MM.1S (cell line): ENCODE data around the gene GRK3.

Experiments
- DNase-seq: peaks from one replicate; pipeline ENCODE4 v3.0.0-alpha.2; 2015
- H2AFZ ChIP-seq: fragments of 300-600 bp; sonication (generic); 2 replicates; pipeline ENCODE4 v1.6.0; 2016; ENCODE audit warnings: antibody characterized with exemption, low read length
- H3F3A ChIP-seq: fragments of 300-600 bp; sonication (generic); 2 replicates; pipeline ENCODE4 v1.6.1; 2016; ENCODE audit warnings: mild to moderate bottlenecking, antibody characterized with exemption, low read length, moderate library complexity, mixed read lengths; ENCODE audit not compliant: insufficient read depth
- H3K27ac ChIP-seq: fragments of 300-600 bp; sonication (generic); 2 replicates; pipeline ENCODE4 v1.5.1; 2016; ENCODE audit warnings: mild to moderate bottlenecking, low read length
- H3K27me3 ChIP-seq: fragments of 300-600 bp; sonication (generic); replicated peaks from 2 replicates; pipeline ENCODE4 v1.6.0; 2016; ENCODE audit warnings: low read length; ENCODE audit not compliant: insufficient read depth
- H3K36me3 ChIP-seq: fragments of 300-600 bp; sonication (generic); replicated peaks from 2 replicates; pipeline ENCODE4 v1.6.1; 2016; ENCODE audit warnings: mild to moderate bottlenecking, low read length, mixed read lengths; ENCODE audit not compliant: insufficient read depth
- H3K4me1 ChIP-seq: fragments of 300-600 bp; sonication (generic); 2 replicates; pipeline ENCODE4 v1.6.1; 2016; ENCODE audit warnings: low read length, mixed read lengths
- H3K4me2 ChIP-seq: fragments of 300-600 bp; sonication (generic); 2 replicates; pipeline ENCODE4 v1.6.0; 2016; ENCODE audit warnings: low read depth, low read length
- H3K4me3 ChIP-seq: fragments of 300-600 bp; sonication (generic); 2 replicates; pipeline ENCODE4 v1.5.1; 2016; ENCODE audit warnings: low read length, mixed read lengths
- H3K79me2 ChIP-seq: fragments of 300-600 bp; sonication (generic); 2 replicates; pipeline ENCODE4 v1.6.1; 2016; ENCODE audit warnings: mixed run types, low read length, mixed read lengths
- H3K9ac ChIP-seq: fragments of 300-600 bp; sonication (generic); 2 replicates; pipeline ENCODE4 v1.6.1; 2016; ENCODE audit warnings: low read length, mixed read lengths
- H3K9me2 ChIP-seq: fragments of 300-600 bp; sonication (generic); replicated peaks from 2 replicates; pipeline ENCODE4 v1.6.1; 2016; ENCODE audit warnings: mild to moderate bottlenecking, low read length, mixed read lengths; ENCODE audit not compliant: insufficient read depth
- H3K9me3 ChIP-seq: fragments of 300-600 bp; sonication (generic); replicated peaks from 2 replicates; pipeline ENCODE4 v1.6.1; 2016; ENCODE audit warnings: mild to moderate bottlenecking, low read length, mixed read lengths; ENCODE audit not compliant: insufficient read depth
- H4K20me1 ChIP-seq: fragments of 300-600 bp; sonication (generic); 2 replicates; pipeline ENCODE4 v1.6.1; 2016; ENCODE audit warnings: mild to moderate bottlenecking, low read length, moderate library complexity, mixed read lengths; ENCODE audit not compliant: insufficient read depth
- EZH2 ChIP-seq: fragments of 300-600 bp; sonication (generic); optimal IDR thresholded peaks from 2 replicates; pipeline ENCODE3; 2017; ENCODE audit warnings: low read depth, mild to moderate bottlenecking, antibody characterized with exemption, low read length, mixed read lengths
- EZH2phosphoT487 ChIP-seq: fragments of 300-600 bp; sonication (generic); IDR thresholded peaks from 2 replicates; pipeline ENCODE4 v1.6.1; 2018; ENCODE audit warnings: antibody characterized with exemption, low read length
- TF ChIP-seq, protein P1 (sequence below): fragments of 300-600 bp; sonication (generic); IDR thresholded peaks from 2 replicates; pipeline ENCODE4 v1.5.1; 2016; ENCODE audit warnings: antibody characterized with exemption, low read length, mixed read lengths

GRK3 gene

DNA sequence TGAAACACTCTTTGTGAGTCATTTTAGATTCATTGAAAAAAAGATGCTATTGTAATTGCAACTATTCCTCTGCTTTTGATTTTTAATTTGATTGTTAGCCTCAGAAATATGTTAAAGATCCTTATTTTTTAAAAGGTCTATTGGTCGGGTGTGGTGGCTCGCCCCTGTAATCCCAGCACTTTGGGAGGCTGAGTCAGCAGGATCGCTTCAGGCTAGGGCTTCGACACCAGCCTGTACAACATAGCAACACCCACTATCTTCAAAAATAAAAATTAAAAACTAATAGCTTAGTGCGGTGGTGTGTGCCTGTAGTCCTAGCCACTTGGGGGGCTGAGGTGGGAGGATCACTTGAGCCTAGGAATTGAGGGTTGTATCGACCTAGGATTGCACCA is 105.6 kb downstream of the GRK3 start:
- H3F3A ChIP-seq = no peaks in the 10 kb centered on the region
- H3K4me3 ChIP-seq = no peak overlapping the region
- H3K9ac ChIP-seq = no peak overlapping the region
- no peaks in the 10 kb centered on the region for H3K4me1 ChIP-seq
- TF ChIP-seq EZH2 (no peak), EZH2phosphoT487 (no peak)
- TF ChIP-seq, protein P1, sequence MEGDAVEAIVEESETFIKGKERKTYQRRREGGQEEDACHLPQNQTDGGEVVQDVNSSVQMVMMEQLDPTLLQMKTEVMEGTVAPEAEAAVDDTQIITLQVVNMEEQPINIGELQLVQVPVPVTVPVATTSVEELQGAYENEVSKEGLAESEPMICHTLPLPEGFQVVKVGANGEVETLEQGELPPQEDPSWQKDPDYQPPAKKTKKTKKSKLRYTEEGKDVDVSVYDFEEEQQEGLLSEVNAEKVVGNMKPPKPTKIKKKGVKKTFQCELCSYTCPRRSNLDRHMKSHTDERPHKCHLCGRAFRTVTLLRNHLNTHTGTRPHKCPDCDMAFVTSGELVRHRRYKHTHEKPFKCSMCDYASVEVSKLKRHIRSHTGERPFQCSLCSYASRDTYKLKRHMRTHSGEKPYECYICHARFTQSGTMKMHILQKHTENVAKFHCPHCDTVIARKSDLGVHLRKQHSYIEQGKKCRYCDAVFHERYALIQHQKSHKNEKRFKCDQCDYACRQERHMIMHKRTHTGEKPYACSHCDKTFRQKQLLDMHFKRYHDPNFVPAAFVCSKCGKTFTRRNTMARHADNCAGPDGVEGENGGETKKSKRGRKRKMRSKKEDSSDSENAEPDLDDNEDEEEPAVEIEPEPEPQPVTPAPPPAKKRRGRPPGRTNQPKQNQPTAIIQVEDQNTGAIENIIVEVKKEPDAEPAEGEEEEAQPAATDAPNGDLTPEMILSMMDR = no peak
- H3K4me2 ChIP-seq = no peak overlapping the region
- no peaks in the 10 kb centered on the region for H3K36me3 ChIP-seq
- H3K27me3 ChIP-seq = no peaks in the 10 kb centered on the region
- H3K9me3 ChIP-seq = no peaks in the 10 kb centered on the region
- no peak for DNase-seq
- H4K20me1 ChIP-seq = no peaks in the 10 kb centered on the region
- H2AFZ ChIP-seq = no peak overlapping the region
- H3K79me2 ChIP-seq = no peaks in the 10 kb centered on the region
- no peak overlapping the region for H3K27ac ChIP-seq
- no peaks in the 10 kb centered on the region for H3K9me2 ChIP-seq

DNA sequence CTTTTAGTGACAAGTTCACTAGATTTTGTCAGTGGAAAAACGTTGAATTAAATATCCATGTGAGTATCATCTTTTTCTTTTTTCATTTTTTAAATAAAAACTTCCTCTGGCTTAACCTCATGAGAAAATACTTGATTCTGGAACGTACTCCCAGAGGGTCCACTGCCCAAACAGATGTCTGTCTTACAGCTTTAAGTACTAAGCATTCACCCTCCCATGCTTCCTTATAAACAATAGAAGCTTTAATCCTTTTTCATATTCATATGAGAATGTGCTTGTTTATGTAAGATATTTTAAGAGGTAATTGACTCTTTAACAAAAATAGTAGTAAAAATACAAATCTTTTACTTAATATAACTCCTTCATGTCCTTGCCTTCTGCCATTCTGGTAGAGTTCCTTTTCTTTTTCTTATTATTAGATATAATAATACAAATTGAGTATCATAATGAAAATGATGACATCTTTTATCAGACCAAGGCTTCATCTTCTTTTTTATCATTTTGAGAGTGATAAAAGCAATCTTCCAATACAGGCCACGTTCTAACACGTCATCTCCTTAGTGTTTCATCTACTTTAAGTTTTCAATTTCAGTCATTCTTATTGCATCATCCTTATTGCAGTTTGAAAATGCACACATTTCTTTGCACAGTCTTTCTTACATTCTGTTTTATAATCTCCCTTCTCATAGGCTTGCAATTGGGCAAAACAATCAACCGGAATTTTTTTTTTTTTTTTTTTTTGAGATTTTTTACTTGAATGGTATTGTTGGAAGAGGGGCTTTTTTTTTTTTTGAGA is 108.0 kb downstream of the GRK3 start:
- Histone ChIP-seq H3K4me3 (no peak overlapping the region), H3K4me1 (no peaks in the 10 kb centered on the region), H3K27ac (no peak overlapping the region), H3K9me3 (no peaks in the 10 kb centered on the region), H3K79me2 (no peaks in the 10 kb centered on the region), H3K27me3 (no peaks in the 10 kb centered on the region), H4K20me1 (no peaks in the 10 kb centered on the region), H3K9me2 (no peaks in the 10 kb centered on the region), H3K4me2 (no peak overlapping the region), H3K36me3 (no peaks in the 10 kb centered on the region), H3F3A (no peaks in the 10 kb centered on the region), H3K9ac (no peak overlapping the region), H2AFZ (no peak overlapping the region)
- TF ChIP-seq EZH2phosphoT487 = no peak
- TF ChIP-seq EZH2 = no peak
- TF ChIP-seq, protein P1 = no peak
- DNase-seq = no peak

DNA sequence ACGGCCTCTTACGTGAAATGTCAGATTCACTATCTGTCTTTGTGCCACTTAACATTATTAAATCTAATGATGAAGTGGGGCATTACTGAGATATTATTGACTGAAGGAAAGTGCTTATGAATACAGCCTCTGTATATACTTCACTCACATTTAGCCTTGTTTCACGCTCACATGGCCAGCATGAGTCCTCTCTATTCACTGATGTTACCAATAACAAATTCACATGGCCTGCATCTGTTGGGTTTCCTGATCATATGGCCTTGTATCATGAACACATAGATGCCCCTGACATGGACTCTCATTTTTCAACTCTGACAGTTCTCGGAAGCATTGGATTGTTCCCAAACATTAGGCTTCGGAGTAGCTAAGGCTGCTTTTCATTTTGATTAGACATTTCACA is 109.2 kb downstream of the GRK3 start:
- no peak for DNase-seq
- no peaks in the 10 kb centered on the region for H3K36me3 ChIP-seq
- H3K79me2 ChIP-seq = no peaks in the 10 kb centered on the region
- no peak overlapping the region for H2AFZ ChIP-seq
- TF ChIP-seq, protein P1 = no peak
- TF ChIP-seq EZH2phosphoT487 = no peak
- no peak overlapping the region for H3K27ac ChIP-seq
- H3K9me2 ChIP-seq = no peaks in the 10 kb centered on the region
- no peaks in the 10 kb centered on the region for H3K4me1 ChIP-seq
- H3K4me3 ChIP-seq = no peak overlapping the region
- no peaks in the 10 kb centered on the region for H4K20me1 ChIP-seq
- no peak overlapping the region for H3K9ac ChIP-seq
- H3K27me3 ChIP-seq = no peaks in the 10 kb centered on the region
- no peaks in the 10 kb centered on the region for H3F3A ChIP-seq
- H3K9me3 ChIP-seq = no peaks in the 10 kb centered on the region
- no peak overlapping the region for H3K4me2 ChIP-seq
